Inflammatory macrophage (primary cell): Measurements from ENCODE around the gene CTDSPL.
A peak's percentile ranks its signal among the peaks of the same experiment; 100 is the strongest.
"Not testable (repeated sequence)": the region's sequence is repeated elsewhere in the genome, so short reads cannot be mapped to it uniquely, and the experiment has no call there.

ENCODE experiments used
- DNase-seq, 2 donors: peaks; one replicate each; pipeline ENCODE4 v3.0.0-alpha.2; 2020 to 2022
- total RNA-seq, 18 experiments: gene quantifications; one replicate each; lab custom pipeline; 2026; ENCODE audit warnings: mixed read lengths in 6 of 18, inconsistent platforms in 2 of 18; lab: John Stamatoyannopoulos, UW

The CTDSPL gene
- 5.0 to 41.8 (median 24.2) reads per million in 18 experiments for total RNA-seq

GRCh38 chr3:37861620-37862041 lies at the start of gene CTDSPL:
Gene CTDSPL, plus strand, starts transcription at chr3:37861880. Its CDS starts 320 bp downstream, at chr3:37862200.
- DNase-seq, result peak in 1 of 2 donors; percentile 7

DNA sequence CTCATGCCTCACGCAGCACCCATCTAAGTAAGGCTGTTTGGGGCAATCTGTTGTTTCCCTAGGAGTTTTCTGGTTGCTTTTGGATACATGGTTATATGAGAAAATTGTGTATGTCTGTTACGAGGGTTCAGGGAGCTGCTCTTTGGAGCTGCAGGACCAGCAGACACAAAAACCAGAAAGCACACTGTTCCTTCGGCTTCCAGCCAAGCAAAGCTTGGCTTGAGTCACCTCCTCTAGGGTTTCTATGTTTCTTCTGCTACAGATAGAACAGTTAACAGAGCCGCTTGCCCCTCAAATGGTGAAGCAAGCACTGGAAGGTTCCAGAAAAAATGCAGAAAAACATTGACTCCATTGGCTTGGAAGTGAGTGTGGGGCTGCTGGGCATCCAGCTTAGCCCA lies 49.2 kb upstream of the CTDSPL start:
- no peak for DNase-seq

- peak; percentile 35 to 64 for DNase-seq
These were observed 48.3 kb upstream of the CTDSPL start for GRCh38 chr3:37813403-37813802.

DNA sequence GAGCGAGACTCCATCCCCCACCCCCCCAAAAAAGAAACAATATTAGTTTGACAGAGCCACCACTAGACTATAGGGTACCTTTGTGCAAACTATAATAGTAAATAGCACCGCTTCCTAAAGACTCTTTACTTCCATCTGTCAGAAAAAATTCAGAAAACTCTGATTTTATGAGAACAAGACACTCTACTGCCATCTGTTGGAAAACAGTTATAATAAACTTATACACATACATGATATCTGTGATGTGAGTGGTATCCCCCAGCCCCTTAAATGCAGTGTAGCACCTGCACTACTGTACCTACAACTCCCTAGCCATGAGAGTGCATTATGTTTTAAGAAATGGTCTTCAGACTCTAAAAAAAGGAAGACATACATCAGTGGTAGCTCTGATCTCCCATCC lies 47.1 kb upstream of the CTDSPL start:
- peak; percentile 23 to 31 for DNase-seq

DNA sequence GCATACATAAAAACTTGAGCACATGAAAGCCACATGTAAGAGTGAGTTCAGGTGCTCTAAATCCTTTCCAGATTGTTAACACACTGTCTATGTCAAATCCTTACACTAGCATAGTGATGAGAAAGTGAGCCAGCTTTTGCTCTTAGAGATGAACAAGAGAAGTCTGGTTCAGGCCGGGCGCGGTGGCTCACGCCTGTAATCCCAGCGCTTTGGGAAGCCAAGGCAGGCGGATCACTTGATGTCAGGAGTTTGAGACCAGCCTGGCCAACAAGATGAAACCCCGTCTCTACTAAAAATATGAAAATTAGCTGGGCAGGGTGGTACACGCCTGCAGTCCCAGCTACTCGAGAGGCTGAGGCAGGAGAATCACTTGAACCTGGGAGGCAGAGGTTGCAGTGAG lies 46.5 kb upstream of the CTDSPL start:
- DNase-seq, result not testable (repeated sequence)

GRCh38 chr3:37816271-37816670 lies 45.4 kb upstream of the CTDSPL start:
- no peak for DNase-seq

GRCh38 chr3:37819591-37819990 lies 42.1 kb upstream of the CTDSPL start:
- DNase-seq, result no peak

DNA sequence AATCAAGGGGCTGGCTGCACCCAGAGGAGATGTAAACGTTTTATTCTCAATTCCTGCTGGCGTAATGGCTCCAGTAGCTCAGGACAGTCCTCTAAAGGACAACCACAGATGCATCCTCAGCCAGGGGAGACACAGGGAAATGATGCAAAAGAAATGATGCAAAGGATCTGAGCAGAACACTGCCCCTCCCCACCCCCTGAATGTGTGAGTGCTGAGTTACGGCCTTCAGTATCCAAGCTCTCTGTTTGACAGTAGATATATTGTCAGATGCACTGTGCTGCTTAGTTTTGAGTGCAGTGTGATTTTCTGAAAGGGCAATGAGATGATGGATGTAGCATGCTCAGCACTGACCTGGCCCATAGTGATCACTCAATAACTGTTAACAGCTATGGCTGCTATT lies 41.4 kb upstream of the CTDSPL start:
- no peak for DNase-seq

DNA sequence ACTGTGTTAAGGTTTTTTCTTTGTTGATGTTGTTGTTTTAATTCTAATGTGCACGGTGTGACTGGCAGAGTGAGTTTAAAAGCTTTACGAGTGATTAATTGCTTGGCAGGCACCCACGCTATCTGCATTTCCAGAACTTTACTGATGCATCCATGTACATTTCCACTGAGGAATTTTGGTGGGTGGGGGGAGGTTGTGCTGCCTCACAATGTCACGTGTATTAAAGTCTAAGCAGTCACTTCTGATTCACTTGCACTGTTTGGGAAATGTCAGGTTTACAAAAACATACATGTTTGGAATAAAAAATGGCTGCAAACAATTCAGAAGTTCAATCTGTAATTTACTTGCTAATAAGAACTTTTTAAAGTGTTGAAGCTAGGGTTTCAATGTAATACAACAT lies 38.5 kb upstream of the CTDSPL start:
- no peak for DNase-seq

GRCh38 chr3:37824090-37824953 lies 37.4 kb upstream of the CTDSPL start:
- DNase-seq, result no peak

GRCh38 chr3:37824954-37825328 lies 36.7 kb upstream of the CTDSPL start:
- no peak for DNase-seq

GRCh38 chr3:37825744-37826400 lies 35.8 kb upstream of the CTDSPL start:
- no peak for DNase-seq

DNA sequence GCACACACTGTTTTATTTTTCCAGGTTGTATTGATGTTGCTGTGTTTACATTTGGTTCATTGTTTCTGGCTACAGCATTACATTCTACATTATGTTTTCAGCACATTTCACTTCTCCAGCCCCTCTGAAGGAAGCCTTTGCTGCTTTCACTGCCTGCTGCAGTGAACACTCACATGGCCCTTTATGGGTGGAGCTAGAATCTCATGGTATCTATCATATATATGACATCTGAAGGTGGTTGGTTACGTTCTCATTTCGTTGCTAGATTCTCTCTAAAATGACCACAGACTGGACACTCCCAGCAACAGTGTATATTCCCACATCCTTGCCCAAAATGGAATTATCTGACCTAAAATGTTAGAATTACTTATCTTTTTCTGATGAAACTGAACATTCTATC lies 35.2 kb upstream of the CTDSPL start:
- no peak for DNase-seq

DNA sequence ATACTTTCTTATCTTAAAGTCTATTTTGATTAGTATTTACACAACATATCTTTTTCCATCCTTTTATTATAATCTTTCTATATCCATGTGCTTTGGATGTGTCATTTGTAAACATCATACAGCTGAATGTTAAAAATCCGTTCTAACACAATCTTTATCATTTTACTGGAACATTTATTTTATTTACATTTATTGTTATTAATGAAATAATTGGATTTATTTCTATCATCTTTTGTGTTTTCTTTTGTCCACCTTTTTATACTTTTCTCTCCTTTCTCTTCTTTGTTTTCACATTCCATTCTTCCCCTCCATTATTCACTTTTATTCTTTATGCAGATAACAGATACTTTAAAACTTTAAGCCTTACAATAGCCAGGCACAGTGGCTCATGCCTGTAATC lies 34.7 kb upstream of the CTDSPL start:
- DNase-seq, result no peak

DNA sequence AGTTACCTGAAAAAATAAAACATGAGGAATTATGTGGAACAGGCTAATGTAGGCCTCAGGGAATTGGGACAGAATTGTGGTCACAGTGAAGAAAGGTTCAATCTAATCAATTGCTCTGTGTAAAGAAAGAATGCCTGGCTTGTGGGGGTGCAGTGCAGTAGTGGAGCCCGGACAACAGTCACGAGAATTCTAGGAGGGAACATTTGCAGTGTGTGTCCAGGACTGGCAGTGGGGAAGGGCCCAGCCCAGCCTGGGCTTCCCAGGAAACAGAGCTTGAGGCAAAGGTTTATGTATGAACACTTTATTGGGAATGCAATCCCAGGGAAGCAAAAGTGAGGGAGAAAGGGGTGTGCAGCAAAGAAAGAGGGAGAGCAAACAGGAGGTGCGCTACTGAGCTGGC lies 29.2 kb upstream of the CTDSPL start:
- no peak for DNase-seq

- peak in 1 of 2 donors; percentile 14 for DNase-seq
These were observed 28.1 kb upstream of the CTDSPL start for GRCh38 chr3:37833302-37834186.

DNA sequence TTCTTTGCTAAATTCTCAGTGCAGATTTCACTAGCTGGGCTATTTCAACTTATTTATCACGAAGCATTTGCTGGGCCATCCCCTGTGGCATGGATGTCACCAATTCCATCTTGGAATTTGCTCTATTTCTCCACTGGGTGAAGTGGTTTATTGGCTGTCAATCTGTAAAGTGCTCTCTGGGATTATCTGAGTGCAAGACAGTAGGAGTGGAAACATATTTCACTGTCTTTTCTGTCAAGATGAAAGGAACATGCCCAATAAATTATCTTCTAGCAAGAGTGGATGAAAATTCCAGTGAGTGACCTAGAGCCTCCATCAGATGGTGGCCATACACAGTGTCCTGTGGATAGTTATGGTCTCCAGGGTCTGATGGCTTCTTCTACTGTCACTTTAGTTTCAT lies 25.1 kb upstream of the CTDSPL start:
- no peak for DNase-seq

DNA sequence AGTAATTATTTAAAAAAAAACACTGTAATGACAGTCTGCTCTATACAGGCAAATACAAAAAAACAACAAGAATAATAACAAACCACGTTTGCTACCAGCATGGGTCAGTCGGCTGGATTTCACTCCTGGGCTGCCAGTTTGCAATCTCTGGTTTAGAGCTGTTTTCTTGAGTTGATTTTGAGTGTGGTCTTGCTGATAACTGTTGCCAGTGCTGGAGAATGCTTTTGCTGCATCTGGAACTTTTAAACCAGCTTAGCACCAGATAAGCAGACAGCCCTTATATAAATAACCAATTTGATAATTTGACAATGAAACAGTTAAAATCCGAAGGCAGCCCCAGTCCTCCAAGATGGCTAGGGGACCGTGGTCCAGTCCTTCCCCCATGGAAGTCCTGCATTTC lies 14.0 kb upstream of the CTDSPL start:
- DNase-seq, result no peak

- no peak for DNase-seq
These were observed 12.3 kb upstream of the CTDSPL start for GRCh38 chr3:37849146-37849923.

DNA sequence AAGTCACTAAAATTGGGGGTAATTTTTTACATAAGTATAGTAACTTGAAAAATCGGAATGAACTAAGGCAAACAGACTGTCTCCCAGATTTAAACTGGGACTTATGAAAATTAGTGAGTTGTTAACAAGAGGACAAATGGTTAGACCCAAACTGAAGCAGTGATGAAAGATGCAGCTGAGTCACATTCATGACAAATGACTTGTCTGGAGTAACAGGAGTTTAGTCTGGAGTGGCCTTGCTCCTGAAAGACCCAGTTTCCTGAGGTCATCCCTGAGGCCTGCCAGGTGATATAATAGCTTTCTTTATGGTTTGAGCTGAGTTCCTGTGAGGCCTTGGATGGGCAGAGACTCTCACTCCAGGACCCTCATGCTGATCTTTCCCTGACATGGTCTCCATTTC lies 9.6 kb upstream of the CTDSPL start:
- DNase-seq, result peak; percentile 21 to 34

DNA sequence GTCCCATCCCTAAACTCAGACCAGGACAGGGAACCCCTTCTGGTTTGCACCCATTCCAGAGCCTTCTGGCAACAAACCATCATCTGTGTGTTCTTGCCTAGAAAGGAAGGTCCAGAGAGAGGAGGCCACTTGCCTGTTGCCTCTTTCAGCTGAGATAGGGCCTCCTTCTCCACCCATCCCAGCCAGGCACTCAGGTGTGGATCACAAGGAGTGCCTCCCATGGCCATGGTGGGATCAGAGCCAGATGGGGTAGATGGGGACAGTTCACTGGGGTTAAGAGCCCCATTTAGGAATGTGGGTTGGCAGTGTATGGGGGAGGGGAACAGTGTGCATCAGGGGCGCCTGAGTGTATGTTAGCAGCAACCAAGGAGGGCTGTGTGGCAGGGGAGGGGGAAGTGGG lies 8.9 kb upstream of the CTDSPL start:
- no peak for DNase-seq
